RWPE1 (cell line): ENCODE results near the gene KBTBD6.
A peak's percentile ranks its signal among the peaks of the same experiment; 100 is the strongest.
"Not testable (repeated sequence)": the region's sequence is repeated elsewhere in the genome, so short reads cannot be mapped to it uniquely, and the experiment has no call there.

Experiments
- CTCF ChIA-PET: fragments of 350-600 bp; sonication (Branson Sonifier 250); formaldehyde crosslinking; extraction: SDS; loops from one replicate; lab custom pipeline; 2021; lab: Yijun Ruan, JAX
- POLR2A ChIA-PET: fragments of 400-600 bp; formaldehyde crosslinking; extraction: SDS; loops from one replicate; lab custom pipeline; 2020; ENCODE audit warnings: antibody characterized with exemption; ENCODE audit not compliant: low non-redundant PET; lab: Yijun Ruan, JAX
- DNase-seq: peaks from one replicate; pipeline ENCODE4 v3.0.0; 2012; ENCODE audit warnings: low spot score
- H3K27ac ChIP-seq: fragments of 450-650 bp; 2 replicates; pipeline ENCODE4 v1.5.1; 2017
- TF ChIP-seq, protein P1 (sequence below): fragments of 450-650 bp; conservative IDR thresholded peaks from 2 replicates; pipeline ENCODE4 v1.5.1; 2017; ENCODE audit warnings: low read depth, mild to moderate bottlenecking

Gene KBTBD6

DNA sequence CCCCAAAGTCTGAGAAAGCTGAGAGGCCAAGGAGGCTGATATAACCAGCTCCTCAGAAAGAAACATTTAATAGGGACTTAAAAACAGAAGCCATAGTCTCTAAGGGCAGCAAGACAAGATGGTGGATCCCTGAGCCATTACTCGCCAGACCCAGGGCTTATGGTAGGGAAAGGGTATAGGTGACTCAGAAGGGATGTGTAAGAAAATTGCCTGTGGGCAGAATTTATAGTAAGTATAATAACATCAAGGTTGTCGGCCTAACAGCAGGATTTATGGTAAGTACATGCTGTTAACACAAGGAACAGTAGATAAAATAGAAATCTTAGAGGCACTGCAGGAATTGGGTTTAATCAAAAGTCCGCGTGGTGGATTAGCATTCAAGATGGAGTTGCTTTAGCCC, 14.7 kb downstream of the KBTBD6 start:
- CTCF ChIA-PET = interaction anchor here (0.6 kb wide), 1 partner anchor 112 kb away, joined by 3 read pairs; no protein-coding TSS in a partner anchor
- H3K27ac ChIP-seq = no peak overlapping the region
- peak; percentile 31 for DNase-seq
- TF ChIP-seq, protein P1, sequence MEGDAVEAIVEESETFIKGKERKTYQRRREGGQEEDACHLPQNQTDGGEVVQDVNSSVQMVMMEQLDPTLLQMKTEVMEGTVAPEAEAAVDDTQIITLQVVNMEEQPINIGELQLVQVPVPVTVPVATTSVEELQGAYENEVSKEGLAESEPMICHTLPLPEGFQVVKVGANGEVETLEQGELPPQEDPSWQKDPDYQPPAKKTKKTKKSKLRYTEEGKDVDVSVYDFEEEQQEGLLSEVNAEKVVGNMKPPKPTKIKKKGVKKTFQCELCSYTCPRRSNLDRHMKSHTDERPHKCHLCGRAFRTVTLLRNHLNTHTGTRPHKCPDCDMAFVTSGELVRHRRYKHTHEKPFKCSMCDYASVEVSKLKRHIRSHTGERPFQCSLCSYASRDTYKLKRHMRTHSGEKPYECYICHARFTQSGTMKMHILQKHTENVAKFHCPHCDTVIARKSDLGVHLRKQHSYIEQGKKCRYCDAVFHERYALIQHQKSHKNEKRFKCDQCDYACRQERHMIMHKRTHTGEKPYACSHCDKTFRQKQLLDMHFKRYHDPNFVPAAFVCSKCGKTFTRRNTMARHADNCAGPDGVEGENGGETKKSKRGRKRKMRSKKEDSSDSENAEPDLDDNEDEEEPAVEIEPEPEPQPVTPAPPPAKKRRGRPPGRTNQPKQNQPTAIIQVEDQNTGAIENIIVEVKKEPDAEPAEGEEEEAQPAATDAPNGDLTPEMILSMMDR = no peak
- POLR2A ChIA-PET = no interaction called here

GRCh38 chr13:41111454-41111853, 21.1 kb downstream of the KBTBD6 start:
- H3K27ac ChIP-seq = no peak overlapping the region
- DNase-seq = no peak
- CTCF ChIA-PET = interaction anchor here (0.6 kb wide), 2 partner anchors 19 to 89 kb away, joined by 3 read pairs; no protein-coding TSS in a partner anchor
- POLR2A ChIA-PET = interaction anchor here (0.5 kb wide), 1 partner anchor 172 kb away, joined by 9 read pairs; no protein-coding TSS in a partner anchor
- TF ChIP-seq, protein P1 = no peak

- CTCF ChIA-PET = no interaction called here
- POLR2A ChIA-PET = no interaction called here
- TF ChIP-seq, protein P1 = no peak
- no peak overlapping the region for H3K27ac ChIP-seq
- no peak for DNase-seq
These were observed 25.0 kb downstream of the KBTBD6 start for GRCh38 chr13:41107584-41108014.

GRCh38 chr13:41107104-41107571, 25.5 kb downstream of the KBTBD6 start:
- ChIA-PET CTCF (no interaction called here), POLR2A (no interaction called here)
- no peak for DNase-seq
- TF ChIP-seq, protein P1 = no peak
- no peak overlapping the region for H3K27ac ChIP-seq

GRCh38 chr13:41099986-41100385, 32.6 kb downstream of the KBTBD6 start:
- no peak overlapping the region for H3K27ac ChIP-seq
- TF ChIP-seq, protein P1 = no peak
- CTCF ChIA-PET = interaction anchor here (0.7 kb wide), 1 partner anchor 97 kb away, joined by 5 read pairs; no protein-coding TSS in a partner anchor
- no peak for DNase-seq
- POLR2A ChIA-PET = no interaction called here

- no peak overlapping the region for H3K27ac ChIP-seq
- TF ChIP-seq, protein P1 = no peak
- DNase-seq = no peak
- POLR2A ChIA-PET = no interaction called here
- CTCF ChIA-PET = interaction anchor here (0.6 to 0.7 kb wide), 2 partner anchors 35 to 120 kb away, joined by 3 to 6 read pairs; no protein-coding TSS in a partner anchor
These were observed 33.8 kb downstream of the KBTBD6 start for GRCh38 chr13:41098761-41099160.

DNA sequence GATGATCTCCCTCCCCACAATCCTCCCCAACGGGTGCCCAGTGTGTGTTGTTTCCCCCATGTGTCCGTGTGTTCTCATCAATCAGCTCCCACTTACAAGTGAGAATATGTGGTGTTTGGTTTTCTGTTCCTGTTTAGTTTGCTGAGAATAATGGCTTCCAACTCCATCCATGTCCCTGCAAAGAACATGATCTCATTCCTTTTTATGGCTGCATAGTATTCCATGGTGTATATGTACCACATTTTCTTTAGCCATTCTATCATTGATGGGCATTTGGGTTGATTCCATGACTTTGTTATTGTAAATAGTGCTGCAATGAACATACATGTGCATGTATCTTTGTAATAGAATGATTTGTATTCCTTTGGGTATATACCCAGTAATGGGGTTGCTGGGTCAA, 36.9 kb downstream of the KBTBD6 start:
- POLR2A ChIA-PET = interaction anchor here (0.6 kb wide), 1 partner anchor 149 kb away, joined by 3 read pairs; no protein-coding TSS in a partner anchor
- CTCF ChIA-PET, H3K27ac ChIP-seq, DNase-seq: not testable (repeated sequence)
